Measurements from ENCODE around the gene DYNLT2. TPM values are rescaled to one million over a fixed set of nuclear protein-coding genes. Genes with fewer than 3 reads are reported as not detected.

The DYNLT2 gene
- total RNA-seq, 1 experiment from 2014 or later: 2.1 TPM

DNA sequence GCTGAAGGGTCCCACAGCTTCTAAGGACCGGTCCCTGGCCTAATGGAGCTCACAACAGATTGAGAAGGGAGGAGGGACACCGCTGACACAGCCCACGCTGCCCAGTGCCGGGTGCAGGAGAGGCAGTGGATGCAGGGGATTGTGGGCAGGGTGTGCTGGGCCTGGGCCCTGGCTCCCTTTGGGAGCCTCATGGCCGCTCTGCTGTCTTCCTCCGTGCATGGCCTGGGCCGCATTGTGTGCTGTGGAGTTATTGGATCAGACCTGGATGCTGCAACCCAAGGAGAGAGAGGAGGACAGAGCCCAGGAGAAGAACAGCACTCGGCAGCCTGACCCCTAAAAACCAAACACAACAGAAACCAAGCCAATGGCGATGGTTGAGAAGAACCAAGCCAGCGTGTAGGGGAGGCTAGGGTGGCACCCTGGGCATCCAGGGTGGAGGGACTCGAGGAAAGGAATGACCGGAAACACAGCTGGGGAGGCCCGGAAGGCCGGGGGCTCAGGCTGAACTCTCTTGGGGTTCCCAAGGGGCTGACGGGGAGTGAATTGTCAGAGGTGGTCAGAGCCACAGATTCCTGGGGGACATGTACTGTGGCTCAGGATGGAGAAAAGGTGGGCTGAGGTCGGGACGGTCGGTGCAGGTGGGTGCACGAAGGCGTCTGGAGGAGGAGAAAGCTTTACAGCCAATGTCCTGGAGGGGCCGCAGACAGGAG is 41.1 kb upstream of the DYNLT2 start:
- ChIA-PET CTCF (interaction anchor here (0.7 kb wide), 1 partner anchor 11 kb away, joined by 5 read pairs; no protein-coding TSS in a partner anchor), POLR2A (no interaction called here)
- BruUV-seq (replicated peaks): no TSS peak
- H3K27me3 ChIP-seq (ENCODE audit: control insufficient read depth, insufficient read depth, low read length): peaks cover 5% of the 10 kb centered on the region
- intact Hi-C loops (cut with micrococcal nuclease; ENCODE audit: unreplicated experiment): loop anchor here (5.0 kb wide), 1 partner anchor 500 kb away; the partner anchor contains the start of gene DLL1
- TF ChIP-seq POLR2AphosphoS5 (IDR thresholded peaks at IDR 0.05; ENCODE audit: low read depth, low read length) (no peak), TCF7L2 (IDR thresholded peaks at IDR 0.05; ENCODE audit: low read depth, low read length) (no peak), SIN3A (IDR thresholded peaks at IDR 0.05; ENCODE audit: borderline replicate concordance, insufficient read depth, low read depth, low read length) (no peak)
- TF ChIP-seq, protein P1, sequence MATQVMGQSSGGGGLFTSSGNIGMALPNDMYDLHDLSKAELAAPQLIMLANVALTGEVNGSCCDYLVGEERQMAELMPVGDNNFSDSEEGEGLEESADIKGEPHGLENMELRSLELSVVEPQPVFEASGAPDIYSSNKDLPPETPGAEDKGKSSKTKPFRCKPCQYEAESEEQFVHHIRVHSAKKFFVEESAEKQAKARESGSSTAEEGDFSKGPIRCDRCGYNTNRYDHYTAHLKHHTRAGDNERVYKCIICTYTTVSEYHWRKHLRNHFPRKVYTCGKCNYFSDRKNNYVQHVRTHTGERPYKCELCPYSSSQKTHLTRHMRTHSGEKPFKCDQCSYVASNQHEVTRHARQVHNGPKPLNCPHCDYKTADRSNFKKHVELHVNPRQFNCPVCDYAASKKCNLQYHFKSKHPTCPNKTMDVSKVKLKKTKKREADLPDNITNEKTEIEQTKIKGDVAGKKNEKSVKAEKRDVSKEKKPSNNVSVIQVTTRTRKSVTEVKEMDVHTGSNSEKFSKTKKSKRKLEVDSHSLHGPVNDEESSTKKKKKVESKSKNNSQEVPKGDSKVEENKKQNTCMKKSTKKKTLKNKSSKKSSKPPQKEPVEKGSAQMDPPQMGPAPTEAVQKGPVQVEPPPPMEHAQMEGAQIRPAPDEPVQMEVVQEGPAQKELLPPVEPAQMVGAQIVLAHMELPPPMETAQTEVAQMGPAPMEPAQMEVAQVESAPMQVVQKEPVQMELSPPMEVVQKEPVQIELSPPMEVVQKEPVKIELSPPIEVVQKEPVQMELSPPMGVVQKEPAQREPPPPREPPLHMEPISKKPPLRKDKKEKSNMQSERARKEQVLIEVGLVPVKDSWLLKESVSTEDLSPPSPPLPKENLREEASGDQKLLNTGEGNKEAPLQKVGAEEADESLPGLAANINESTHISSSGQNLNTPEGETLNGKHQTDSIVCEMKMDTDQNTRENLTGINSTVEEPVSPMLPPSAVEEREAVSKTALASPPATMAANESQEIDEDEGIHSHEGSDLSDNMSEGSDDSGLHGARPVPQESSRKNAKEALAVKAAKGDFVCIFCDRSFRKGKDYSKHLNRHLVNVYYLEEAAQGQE (IDR thresholded peaks at IDR 0.05; ENCODE audit: insufficient read depth in 1 of 2, low read depth in 2 of 2, low read length in 1 of 2): no peak
- TF ChIP-seq, protein P2, sequence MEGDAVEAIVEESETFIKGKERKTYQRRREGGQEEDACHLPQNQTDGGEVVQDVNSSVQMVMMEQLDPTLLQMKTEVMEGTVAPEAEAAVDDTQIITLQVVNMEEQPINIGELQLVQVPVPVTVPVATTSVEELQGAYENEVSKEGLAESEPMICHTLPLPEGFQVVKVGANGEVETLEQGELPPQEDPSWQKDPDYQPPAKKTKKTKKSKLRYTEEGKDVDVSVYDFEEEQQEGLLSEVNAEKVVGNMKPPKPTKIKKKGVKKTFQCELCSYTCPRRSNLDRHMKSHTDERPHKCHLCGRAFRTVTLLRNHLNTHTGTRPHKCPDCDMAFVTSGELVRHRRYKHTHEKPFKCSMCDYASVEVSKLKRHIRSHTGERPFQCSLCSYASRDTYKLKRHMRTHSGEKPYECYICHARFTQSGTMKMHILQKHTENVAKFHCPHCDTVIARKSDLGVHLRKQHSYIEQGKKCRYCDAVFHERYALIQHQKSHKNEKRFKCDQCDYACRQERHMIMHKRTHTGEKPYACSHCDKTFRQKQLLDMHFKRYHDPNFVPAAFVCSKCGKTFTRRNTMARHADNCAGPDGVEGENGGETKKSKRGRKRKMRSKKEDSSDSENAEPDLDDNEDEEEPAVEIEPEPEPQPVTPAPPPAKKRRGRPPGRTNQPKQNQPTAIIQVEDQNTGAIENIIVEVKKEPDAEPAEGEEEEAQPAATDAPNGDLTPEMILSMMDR (IDR thresholded peaks at IDR 0.05): no peak
- ATAC-seq (no peak), DNase-seq (ENCODE audit: low read depth, low spot score) (no peak)
- H3K27ac ChIP-seq (ENCODE audit: low read length): no peak overlapping the region
- H3K4me1 ChIP-seq (ENCODE audit: control insufficient read depth, insufficient read depth, low read length): peaks cover 11% of the 10 kb centered on the region
- in situ Hi-C loops (cut with HindIII; ENCODE audit: low pct_unique_long_range_greater_than_20kb, low sequenced_read_pairs): no loop called here
- H3K4me3 ChIP-seq (ENCODE audit: low read depth in 2 of 2, low read length in 2 of 2): no peak overlapping the region
- no peaks in the 10 kb centered on the region for H3K36me3 ChIP-seq (ENCODE audit: control insufficient read depth, insufficient read depth, low read length)
- H3K9me3 ChIP-seq (ENCODE audit: control insufficient read depth, insufficient read depth, low read depth, low read length): no peaks in the 10 kb centered on the region

DNA sequence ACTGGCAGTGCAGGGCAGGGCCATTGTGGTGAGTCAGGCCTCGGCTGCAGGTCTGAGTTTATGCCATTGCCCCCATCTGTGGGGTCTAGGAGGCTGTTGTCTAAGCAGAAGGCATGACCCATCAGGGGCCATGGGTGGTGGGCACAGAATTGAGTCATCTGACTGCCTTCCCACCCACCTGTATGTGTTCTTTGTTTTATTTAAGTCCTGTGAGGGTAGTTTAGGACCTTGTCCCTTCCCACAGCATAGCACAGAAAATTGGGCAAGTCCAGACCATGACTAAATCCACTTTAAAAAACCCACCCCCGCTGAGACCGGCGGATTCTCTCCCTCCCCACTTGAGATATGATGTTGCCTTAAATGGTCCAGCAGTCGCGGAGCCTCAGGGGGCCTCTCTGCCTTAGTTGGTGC is 40.4 kb upstream of the DYNLT2 start:
- H3K4me3 ChIP-seq (ENCODE audit: low read depth in 2 of 2, low read length in 2 of 2): no peak overlapping the region
- TF ChIP-seq POLR2AphosphoS5 (IDR thresholded peaks at IDR 0.05; ENCODE audit: low read depth, low read length): no peak
- no peak for TF ChIP-seq SIN3A (IDR thresholded peaks at IDR 0.05; ENCODE audit: borderline replicate concordance, insufficient read depth, low read depth, low read length)
- TF ChIP-seq, protein P1 (IDR thresholded peaks at IDR 0.05; ENCODE audit: insufficient read depth in 1 of 2, low read depth in 2 of 2, low read length in 1 of 2): no peak
- no peak for TF ChIP-seq TCF7L2 (IDR thresholded peaks at IDR 0.05; ENCODE audit: low read depth, low read length)
- TF ChIP-seq, protein P2 (IDR thresholded peaks at IDR 0.05): no peak
- peaks cover 3% of the 10 kb centered on the region for H3K27me3 ChIP-seq (ENCODE audit: control insufficient read depth, insufficient read depth, low read length)
- intact Hi-C loops (cut with micrococcal nuclease; ENCODE audit: unreplicated experiment): loop anchor here (2.0 to 5.0 kb wide), 2 partner anchors 501 to 737 kb away; partner anchors contain the start of gene DLL1
- H3K27ac ChIP-seq (ENCODE audit: low read length): no peak overlapping the region
- no peaks in the 10 kb centered on the region for H3K9me3 ChIP-seq (ENCODE audit: control insufficient read depth, insufficient read depth, low read depth, low read length)
- H3K36me3 ChIP-seq (ENCODE audit: control insufficient read depth, insufficient read depth, low read length): no peaks in the 10 kb centered on the region
- ATAC-seq (no peak), DNase-seq (ENCODE audit: low read depth, low spot score) (no peak)
- in situ Hi-C loops (cut with HindIII; ENCODE audit: low pct_unique_long_range_greater_than_20kb, low sequenced_read_pairs): no loop called here
- POLR2A ChIA-PET: no interaction called here
- H3K4me1 ChIP-seq (ENCODE audit: control insufficient read depth, insufficient read depth, low read length): peaks cover 11% of the 10 kb centered on the region
- CTCF ChIA-PET: no interaction called here
- BruUV-seq (replicated peaks): no TSS peak

Data from Panc1 (cell line).